HuH-7 (cell line): Measurements from ENCODE around the gene SLC22A14.
A peak's percentile ranks its signal among the peaks of the same experiment; 100 is the strongest.
"Not testable (repeated sequence)": the region's sequence is repeated elsewhere in the genome, so short reads cannot be mapped to it uniquely, and the experiment has no call there.

Experiments
- DNase-seq: peaks from one replicate; pipeline ENCODE4 v3.0.0; 2011; ENCODE audit warnings: low spot score

The SLC22A14 gene

GRCh38 chr3:38281895-38282686, at the start of gene SLC22A14:
Gene SLC22A14 (plus strand): TSS chr3:38282294. CDS start chr3:38306027, 23,733 bp downstream.
- peak; percentile 51 for DNase-seq

- no peak for DNase-seq
These were observed 49.4 kb upstream of the SLC22A14 start for GRCh38 chr3:38232701-38233100.

GRCh38 chr3:38235466-38235865, 46.6 kb upstream of the SLC22A14 start:
- DNase-seq = no peak

GRCh38 chr3:38238416-38239008, 43.6 kb upstream of the SLC22A14 start:
- DNase-seq = no peak

- DNase-seq = not testable (repeated sequence)
These were observed 39.3 kb upstream of the SLC22A14 start for GRCh38 chr3:38242812-38243211.

- no peak for DNase-seq
These were observed 36.2 kb upstream of the SLC22A14 start for GRCh38 chr3:38245930-38246329.

- DNase-seq = no peak
These were observed 34.6 kb upstream of the SLC22A14 start for GRCh38 chr3:38247366-38248035.

- DNase-seq = no peak
These were observed 31.9 kb upstream of the SLC22A14 start for GRCh38 chr3:38250198-38250597.

- DNase-seq = no peak
These were observed 30.9 kb upstream of the SLC22A14 start for GRCh38 chr3:38251197-38251596.

GRCh38 chr3:38253704-38254103, 28.4 kb upstream of the SLC22A14 start:
- DNase-seq = no peak

- no peak for DNase-seq
These were observed 27.2 kb upstream of the SLC22A14 start for GRCh38 chr3:38254872-38255271.

GRCh38 chr3:38255627-38256026, 26.5 kb upstream of the SLC22A14 start:
- no peak for DNase-seq

GRCh38 chr3:38257583-38257982, 24.5 kb upstream of the SLC22A14 start:
- DNase-seq = no peak

GRCh38 chr3:38260474-38260873, 21.6 kb upstream of the SLC22A14 start:
- no peak for DNase-seq

GRCh38 chr3:38264353-38264771, 17.7 kb upstream of the SLC22A14 start:
- no peak for DNase-seq

GRCh38 chr3:38264779-38265178, 17.3 kb upstream of the SLC22A14 start:
- DNase-seq = no peak

GRCh38 chr3:38265604-38266307, 16.3 kb upstream of the SLC22A14 start, which contains the start of gene SLC22A13:
Gene SLC22A13 (plus strand): TSS chr3:38265812. CDS start chr3:38265861, 49 bp downstream.
- no peak for DNase-seq

- DNase-seq = no peak
These were observed 15.3 kb upstream of the SLC22A14 start for GRCh38 chr3:38266810-38267209.

GRCh38 chr3:38267662-38268061, 14.4 kb upstream of the SLC22A14 start:
- no peak for DNase-seq

- DNase-seq = no peak
These were observed 14.0 kb upstream of the SLC22A14 start for GRCh38 chr3:38268087-38268486.

GRCh38 chr3:38268522-38268921, 13.6 kb upstream of the SLC22A14 start:
- no peak for DNase-seq

- DNase-seq = no peak
These were observed 11.5 kb upstream of the SLC22A14 start for GRCh38 chr3:38270606-38271005.
